HepG2 (cell line): ENCODE results near the gene IBTK. TPM values are rescaled to one million over a fixed set of nuclear protein-coding genes. Genes with fewer than 3 reads are reported as not detected.

Source experiments
- RNF219 ChIP-seq: sonication (generic); formaldehyde crosslinking; IDR thresholded peaks from 2 replicates; pipeline ENCODE4 v1.5.0; 2020; ENCODE audit warnings: mild to moderate bottlenecking, missing genetic modification reagents
- TFDP2 ChIP-seq: sonication (generic); formaldehyde crosslinking; IDR thresholded peaks from 2 replicates; pipeline ENCODE4 v1.4.0; 2020; ENCODE audit warnings: missing genetic modification reagents
- ZNF124 ChIP-seq: sonication (generic); formaldehyde crosslinking; IDR thresholded peaks from 2 replicates; pipeline ENCODE4 v1.4.0; 2020; ENCODE audit warnings: missing genetic modification reagents
- ZNF446 ChIP-seq: sonication (generic); formaldehyde crosslinking; IDR thresholded peaks from 2 replicates; pipeline ENCODE4 v1.5.0; 2020; ENCODE audit warnings: mild to moderate bottlenecking, missing genetic modification reagents
- ZNF552 ChIP-seq: sonication (generic); formaldehyde crosslinking; IDR thresholded peaks from 2 replicates; pipeline ENCODE4 v1.9.0; 2022; ENCODE audit warnings: missing genetic modification reagents, mild to moderate bottlenecking, borderline replicate concordance
- ZNF563 ChIP-seq: sonication (generic); formaldehyde crosslinking; IDR thresholded peaks from 2 replicates; pipeline ENCODE4 v1.8.0; 2022; ENCODE audit warnings: mild to moderate bottlenecking, moderate library complexity, missing genetic modification reagents
- ZNF768 ChIP-seq: sonication (generic); formaldehyde crosslinking; IDR thresholded peaks from 2 replicates; pipeline ENCODE4 v1.4.0; 2020; ENCODE audit warnings: missing genetic modification reagents
- polyA plus RNA-seq, 8 experiments: library from polyadenylated mRNA; depleted of rRNA in 3 of 8; stranded (reverse) in 7 of 8; unstranded in 1 of 8; fragments of >200 nt; fragmentation: Illumina TruSeq in 4 of 8; extraction: Trizol in 4 of 8; gene quantifications; 2 replicates each; pipeline versions ENCODE4 v1.2.1 to v1.2.3, GENCODE V29; 2011 to 2016; ENCODE audit warnings: low read depth in 4 of 8, missing spikeins in 1 of 8, mixed read lengths in 1 of 8; ENCODE audit not compliant: insufficient read depth in 1 of 8
- total RNA-seq, 5 experiments: library from RNA; depleted of rRNA; stranded (reverse); fragments of >200 nt; fragmentation: Illumina TruSeq; extraction: Trizol; gene quantifications; 2 replicates each; pipeline ENCODE4 v1.2.3, GENCODE V29; 2016; ENCODE audit warnings: low read depth in 1 of 5
- TF ChIP-seq, protein P1 (sequence below): sonication (generic); formaldehyde crosslinking; IDR thresholded peaks from 2 replicates; pipeline ENCODE4 v1.8.1; 2023; ENCODE audit warnings: mild to moderate bottlenecking, inconsistent platforms, moderate library complexity, missing genetic modification reagents, borderline replicate concordance
- TF ChIP-seq, protein P2 (sequence below): sonication (generic); formaldehyde crosslinking; IDR thresholded peaks from 2 replicates; pipeline ENCODE4 v1.9.0; 2021; ENCODE audit warnings: missing genetic modification reagents, borderline replicate concordance
- TF ChIP-seq, protein P3 (sequence below): sonication (generic); formaldehyde crosslinking; IDR thresholded peaks from 2 replicates; pipeline ENCODE4 v1.9.0; 2021; ENCODE audit warnings: mild to moderate bottlenecking, missing genetic modification reagents
- TF ChIP-seq, protein P4 (sequence below): sonication (generic); formaldehyde crosslinking; IDR thresholded peaks from 2 replicates; pipeline ENCODE4 v1.5.0; 2020; ENCODE audit warnings: missing genetic modification reagents

IBTK gene
- total and polyA plus RNA-seq, 2 of the 13 experiments (the other 11 are each of a cell fraction or from before 2014, with no cell fraction given) = 23.8 to 60.0 TPM

DNA sequence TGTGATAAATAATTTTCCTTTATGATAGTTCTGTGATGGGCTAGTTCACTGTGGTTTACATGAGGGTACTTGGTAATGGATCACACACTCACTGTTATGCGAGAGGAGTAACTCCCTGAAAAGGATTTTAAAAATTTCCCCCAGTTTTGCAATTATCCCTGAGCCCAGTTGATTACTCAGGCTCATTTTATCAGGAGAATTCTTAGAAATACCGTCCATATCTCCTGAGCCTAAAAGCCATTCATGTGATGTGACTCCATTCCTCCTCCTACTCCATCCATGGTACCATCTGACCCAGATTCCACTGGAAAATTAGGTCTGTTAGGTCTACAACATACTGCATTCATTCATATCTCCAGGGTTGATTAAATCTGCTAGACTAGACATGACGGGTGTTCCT, 16.4 kb upstream of the IBTK start (continued):
- TF ChIP-seq RNF219 (CRISPR knock-in tag) (no peak), ZNF552 (no peak), ZNF563 (no peak), ZNF446 (CRISPR knock-in tag) (no peak), ZNF124 (CRISPR knock-in tag) (no peak), TFDP2 (CRISPR knock-in tag) (no peak), ZNF768 (CRISPR knock-in tag) (no peak)
- TF ChIP-seq, protein P1, sequence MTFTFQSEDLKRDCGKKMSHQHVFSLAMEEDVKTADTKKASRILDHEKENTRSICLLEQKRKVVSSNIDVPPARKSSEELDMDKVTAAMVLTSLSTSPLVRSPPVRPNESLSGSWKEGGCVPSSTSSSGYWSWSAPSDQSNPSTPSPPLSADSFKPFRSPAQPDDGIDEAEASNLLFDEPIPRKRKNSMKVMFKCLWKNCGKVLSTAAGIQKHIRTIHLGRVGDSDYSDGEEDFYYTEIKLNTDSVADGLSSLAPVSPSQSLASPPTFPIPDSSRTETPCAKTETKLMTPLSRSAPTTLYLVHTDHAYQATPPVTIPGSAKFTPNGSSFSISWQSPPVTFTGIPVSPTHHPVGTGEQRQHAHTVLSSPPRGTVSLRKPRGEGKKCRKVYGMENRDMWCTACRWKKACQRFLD (CRISPR knock-in tag) = no peak
- TF ChIP-seq, protein P2, sequence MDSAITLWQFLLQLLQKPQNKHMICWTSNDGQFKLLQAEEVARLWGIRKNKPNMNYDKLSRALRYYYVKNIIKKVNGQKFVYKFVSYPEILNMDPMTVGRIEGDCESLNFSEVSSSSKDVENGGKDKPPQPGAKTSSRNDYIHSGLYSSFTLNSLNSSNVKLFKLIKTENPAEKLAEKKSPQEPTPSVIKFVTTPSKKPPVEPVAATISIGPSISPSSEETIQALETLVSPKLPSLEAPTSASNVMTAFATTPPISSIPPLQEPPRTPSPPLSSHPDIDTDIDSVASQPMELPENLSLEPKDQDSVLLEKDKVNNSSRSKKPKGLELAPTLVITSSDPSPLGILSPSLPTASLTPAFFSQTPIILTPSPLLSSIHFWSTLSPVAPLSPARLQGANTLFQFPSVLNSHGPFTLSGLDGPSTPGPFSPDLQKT = no peak
- TF ChIP-seq, protein P3, sequence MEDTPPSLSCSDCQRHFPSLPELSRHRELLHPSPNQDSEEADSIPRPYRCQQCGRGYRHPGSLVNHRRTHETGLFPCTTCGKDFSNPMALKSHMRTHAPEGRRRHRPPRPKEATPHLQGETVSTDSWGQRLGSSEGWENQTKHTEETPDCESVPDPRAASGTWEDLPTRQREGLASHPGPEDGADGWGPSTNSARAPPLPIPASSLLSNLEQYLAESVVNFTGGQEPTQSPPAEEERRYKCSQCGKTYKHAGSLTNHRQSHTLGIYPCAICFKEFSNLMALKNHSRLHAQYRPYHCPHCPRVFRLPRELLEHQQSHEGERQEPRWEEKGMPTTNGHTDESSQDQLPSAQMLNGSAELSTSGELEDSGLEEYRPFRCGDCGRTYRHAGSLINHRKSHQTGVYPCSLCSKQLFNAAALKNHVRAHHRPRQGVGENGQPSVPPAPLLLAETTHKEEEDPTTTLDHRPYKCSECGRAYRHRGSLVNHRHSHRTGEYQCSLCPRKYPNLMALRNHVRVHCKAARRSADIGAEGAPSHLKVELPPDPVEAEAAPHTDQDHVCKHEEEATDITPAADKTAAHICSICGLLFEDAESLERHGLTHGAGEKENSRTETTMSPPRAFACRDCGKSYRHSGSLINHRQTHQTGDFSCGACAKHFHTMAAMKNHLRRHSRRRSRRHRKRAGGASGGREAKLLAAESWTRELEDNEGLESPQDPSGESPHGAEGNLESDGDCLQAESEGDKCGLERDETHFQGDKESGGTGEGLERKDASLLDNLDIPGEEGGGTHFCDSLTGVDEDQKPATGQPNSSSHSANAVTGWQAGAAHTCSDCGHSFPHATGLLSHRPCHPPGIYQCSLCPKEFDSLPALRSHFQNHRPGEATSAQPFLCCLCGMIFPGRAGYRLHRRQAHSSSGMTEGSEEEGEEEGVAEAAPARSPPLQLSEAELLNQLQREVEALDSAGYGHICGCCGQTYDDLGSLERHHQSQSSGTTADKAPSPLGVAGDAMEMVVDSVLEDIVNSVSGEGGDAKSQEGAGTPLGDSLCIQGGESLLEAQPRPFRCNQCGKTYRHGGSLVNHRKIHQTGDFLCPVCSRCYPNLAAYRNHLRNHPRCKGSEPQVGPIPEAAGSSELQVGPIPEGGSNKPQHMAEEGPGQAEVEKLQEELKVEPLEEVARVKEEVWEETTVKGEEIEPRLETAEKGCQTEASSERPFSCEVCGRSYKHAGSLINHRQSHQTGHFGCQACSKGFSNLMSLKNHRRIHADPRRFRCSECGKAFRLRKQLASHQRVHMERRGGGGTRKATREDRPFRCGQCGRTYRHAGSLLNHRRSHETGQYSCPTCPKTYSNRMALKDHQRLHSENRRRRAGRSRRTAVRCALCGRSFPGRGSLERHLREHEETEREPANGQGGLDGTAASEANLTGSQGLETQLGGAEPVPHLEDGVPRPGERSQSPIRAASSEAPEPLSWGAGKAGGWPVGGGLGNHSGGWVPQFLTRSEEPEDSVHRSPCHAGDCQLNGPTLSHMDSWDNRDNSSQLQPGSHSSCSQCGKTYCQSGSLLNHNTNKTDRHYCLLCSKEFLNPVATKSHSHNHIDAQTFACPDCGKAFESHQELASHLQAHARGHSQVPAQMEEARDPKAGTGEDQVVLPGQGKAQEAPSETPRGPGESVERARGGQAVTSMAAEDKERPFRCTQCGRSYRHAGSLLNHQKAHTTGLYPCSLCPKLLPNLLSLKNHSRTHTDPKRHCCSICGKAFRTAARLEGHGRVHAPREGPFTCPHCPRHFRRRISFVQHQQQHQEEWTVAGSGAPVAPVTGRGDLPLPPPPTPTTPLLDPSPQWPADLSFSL (CRISPR knock-in tag) = no peak
- TF ChIP-seq, protein P4, sequence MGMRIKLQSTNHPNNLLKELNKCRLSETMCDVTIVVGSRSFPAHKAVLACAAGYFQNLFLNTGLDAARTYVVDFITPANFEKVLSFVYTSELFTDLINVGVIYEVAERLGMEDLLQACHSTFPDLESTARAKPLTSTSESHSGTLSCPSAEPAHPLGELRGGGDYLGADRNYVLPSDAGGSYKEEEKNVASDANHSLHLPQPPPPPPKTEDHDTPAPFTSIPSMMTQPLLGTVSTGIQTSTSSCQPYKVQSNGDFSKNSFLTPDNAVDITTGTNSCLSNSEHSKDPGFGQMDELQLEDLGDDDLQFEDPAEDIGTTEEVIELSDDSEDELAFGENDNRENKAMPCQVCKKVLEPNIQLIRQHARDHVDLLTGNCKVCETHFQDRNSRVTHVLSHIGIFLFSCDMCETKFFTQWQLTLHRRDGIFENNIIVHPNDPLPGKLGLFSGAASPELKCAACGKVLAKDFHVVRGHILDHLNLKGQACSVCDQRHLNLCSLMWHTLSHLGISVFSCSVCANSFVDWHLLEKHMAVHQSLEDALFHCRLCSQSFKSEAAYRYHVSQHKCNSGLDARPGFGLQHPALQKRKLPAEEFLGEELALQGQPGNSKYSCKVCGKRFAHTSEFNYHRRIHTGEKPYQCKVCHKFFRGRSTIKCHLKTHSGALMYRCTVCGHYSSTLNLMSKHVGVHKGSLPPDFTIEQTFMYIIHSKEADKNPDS (CRISPR knock-in tag) = no peak
